ENCODE data around the gene B3GNT2.
"Not testable (repeated sequence)": the region's sequence is repeated elsewhere in the genome, so short reads cannot be mapped to it uniquely, and the experiment has no call there.

B3GNT2 gene

GRCh38 chr2:62240546-62240945 is 44.6 kb downstream of the B3GNT2 start:
- FAIRE-seq, result no peak

GRCh38 chr2:62243983-62244382 is 48.1 kb downstream of the B3GNT2 start:
- FAIRE-seq, result no peak

GRCh38 chr2:62248226-62248625 is 52.3 kb downstream of the B3GNT2 start:
- no peak for FAIRE-seq

- FAIRE-seq, result no peak
Observed at GRCh38 chr2:62250239-62250638, 54.3 kb downstream of the B3GNT2 start.

GRCh38 chr2:62254424-62255266 is 58.7 kb downstream of the B3GNT2 start:
- FAIRE-seq, result no peak

GRCh38 chr2:62257466-62257865 is 61.6 kb downstream of the B3GNT2 start:
- FAIRE-seq, result no peak

GRCh38 chr2:62263076-62263715 is 67.3 kb downstream of the B3GNT2 start:
- no peak for FAIRE-seq

GRCh38 chr2:62264186-62264585 is 68.3 kb downstream of the B3GNT2 start:
- no peak for FAIRE-seq

GRCh38 chr2:62265106-62265505 is 69.2 kb downstream of the B3GNT2 start:
- no peak for FAIRE-seq

GRCh38 chr2:62266433-62267038 is 70.6 kb downstream of the B3GNT2 start:
- no peak for FAIRE-seq

- no peak for FAIRE-seq
Observed at GRCh38 chr2:62267696-62268095, 71.8 kb downstream of the B3GNT2 start.

GRCh38 chr2:62268681-62269188 is 72.8 kb downstream of the B3GNT2 start:
- FAIRE-seq, result not testable (repeated sequence)

- no peak for FAIRE-seq
Observed at GRCh38 chr2:62270728-62271127, 74.8 kb downstream of the B3GNT2 start.

All from TTC549 (cell line).